Pons (tissue), 1 donor: ENCODE measurements around the gene LYSMD2.
A peak's percentile ranks its signal among the peaks of the same experiment; 100 is the strongest.

Source experiments
- DNase-seq: peaks from one replicate; pipeline ENCODE4 v3.0.0-alpha.2; 2016; ENCODE audit warnings: low spot score

Gene LYSMD2

DNA sequence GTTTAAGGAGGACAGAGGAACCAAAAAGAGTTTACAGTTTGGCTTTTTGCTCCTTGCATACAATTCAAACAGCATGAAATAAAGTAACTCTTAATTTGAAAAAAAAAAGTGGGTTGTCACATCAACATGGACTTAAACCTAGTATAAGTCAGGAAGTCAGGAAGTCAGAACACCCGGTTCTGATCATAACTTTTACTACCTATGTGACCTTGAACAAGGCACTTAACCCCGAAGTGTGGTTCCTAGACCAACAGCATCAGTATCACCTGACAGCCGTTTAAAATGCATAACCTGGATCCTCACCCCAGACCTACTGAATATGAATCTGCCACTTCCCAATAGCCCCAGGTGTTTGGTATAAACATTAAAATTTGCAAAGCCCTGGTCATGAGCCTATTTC is 18.7 kb downstream of the LYSMD2 start:
- DNase-seq, result no peak

DNA sequence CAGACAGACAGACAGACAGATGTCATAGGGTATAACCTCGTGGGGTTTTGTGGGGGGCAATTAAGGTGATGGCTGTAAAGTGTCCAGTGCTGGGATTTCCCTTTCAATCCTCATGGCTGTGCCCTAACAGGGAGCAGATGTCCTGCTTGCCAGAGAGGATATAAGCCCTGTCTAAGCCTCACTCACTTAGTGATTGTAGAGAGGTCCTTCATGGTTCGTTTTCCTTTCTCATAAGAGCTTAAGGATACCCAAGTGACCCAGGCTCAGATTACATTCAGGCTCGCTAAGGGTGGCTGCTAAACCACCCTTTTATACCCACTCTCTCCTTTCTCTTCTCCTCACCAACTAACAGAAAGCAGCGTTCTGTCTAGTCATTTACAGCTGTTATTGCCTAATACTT is 19.2 kb downstream of the LYSMD2 start:
- DNase-seq, result no peak

DNA sequence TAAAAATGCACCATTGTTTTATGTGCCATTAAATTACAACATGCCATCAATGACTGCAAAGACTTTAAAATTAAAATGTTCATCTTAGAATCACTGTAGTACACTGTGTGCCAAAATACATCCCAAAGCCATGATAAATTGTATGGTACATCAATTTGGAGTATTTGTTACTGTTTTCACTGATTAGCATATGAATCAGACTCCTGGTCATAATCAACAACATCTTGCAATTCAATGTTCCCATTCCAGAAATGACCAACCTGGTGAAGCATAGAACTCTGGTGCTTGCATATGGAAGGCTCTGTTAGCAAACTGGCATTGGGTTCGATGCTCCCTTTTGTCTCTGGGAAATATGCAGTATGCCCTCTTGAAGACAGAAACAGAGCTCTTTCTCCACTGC is 22.5 kb downstream of the LYSMD2 start:
- no peak for DNase-seq

DNA sequence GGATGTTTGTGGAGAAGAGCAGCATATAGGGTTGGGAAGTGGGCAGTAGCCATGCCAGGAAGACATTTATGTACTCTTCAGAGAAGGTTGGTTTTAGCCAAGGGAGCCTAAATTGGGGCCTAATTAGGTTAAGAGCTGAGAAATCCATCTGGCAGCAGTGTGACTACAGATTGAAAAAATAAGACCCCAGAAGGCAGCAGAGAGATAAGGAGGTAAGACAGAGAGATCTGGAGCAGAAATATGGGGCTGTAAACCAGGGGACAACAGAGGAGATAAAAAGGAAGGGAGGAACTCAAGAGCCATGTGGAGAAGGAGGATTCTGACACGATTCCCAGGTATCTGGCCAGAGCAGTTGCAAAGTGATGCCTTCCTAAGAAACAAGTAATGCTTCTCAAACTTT is 23.3 kb downstream of the LYSMD2 start:
- DNase-seq, result no peak

GRCh38 chr15:51709031-51709430 is 28.4 kb downstream of the LYSMD2 start:
- DNase-seq, result no peak

GRCh38 chr15:51708013-51708412 is 29.4 kb downstream of the LYSMD2 start:
- DNase-seq, result no peak

DNA sequence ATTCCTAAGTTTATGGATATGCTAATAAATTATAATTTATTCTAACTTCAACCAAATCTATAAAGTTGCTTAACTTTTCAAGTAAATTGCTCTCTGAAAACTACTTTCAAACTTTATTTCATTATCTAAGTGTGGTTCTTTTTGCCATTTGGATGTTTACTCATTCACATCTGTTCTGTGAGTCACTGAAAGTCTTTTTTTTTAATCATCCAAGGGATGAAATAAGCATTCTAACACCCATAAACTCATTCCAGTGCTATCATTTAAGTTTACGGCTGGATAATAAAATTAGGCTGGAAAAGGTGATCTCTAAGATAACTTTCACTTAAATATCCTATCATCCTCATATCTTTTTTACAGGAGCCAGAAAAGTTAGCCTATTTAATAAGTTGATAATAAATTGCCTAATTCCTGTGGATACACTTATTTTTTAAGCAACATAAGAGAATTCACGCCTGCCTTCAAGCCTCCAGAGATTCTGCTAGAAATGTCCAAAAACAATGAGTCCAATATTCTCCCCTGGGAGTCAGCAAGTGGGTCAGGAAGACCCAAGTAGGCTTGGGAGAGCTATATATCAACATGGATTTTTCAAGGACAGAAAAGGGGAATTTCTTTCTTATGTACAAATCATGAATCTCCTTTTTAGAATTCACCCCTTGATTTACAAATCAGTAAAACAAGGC is 30.4 kb downstream of the LYSMD2 start:
- DNase-seq, result no peak

DNA sequence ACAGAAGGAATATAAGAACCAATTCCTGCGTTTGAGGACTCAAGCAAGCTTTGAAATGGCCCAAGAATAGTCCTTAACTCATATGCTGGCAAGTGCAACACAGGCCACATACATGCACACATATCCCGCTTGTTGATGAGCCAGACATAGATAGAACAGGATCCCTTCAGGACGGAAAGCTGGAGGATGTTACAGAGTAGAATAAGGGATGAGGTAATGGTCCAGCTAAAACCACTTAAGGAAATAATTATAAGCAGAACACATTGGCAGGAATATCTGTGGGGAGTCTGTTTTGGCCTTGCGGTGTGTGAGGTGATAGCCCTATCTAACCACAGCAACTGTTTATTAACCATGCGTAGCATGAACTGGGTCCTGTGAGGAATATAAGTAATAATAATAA is 31.2 kb downstream of the LYSMD2 start:
- DNase-seq, result no peak

DNA sequence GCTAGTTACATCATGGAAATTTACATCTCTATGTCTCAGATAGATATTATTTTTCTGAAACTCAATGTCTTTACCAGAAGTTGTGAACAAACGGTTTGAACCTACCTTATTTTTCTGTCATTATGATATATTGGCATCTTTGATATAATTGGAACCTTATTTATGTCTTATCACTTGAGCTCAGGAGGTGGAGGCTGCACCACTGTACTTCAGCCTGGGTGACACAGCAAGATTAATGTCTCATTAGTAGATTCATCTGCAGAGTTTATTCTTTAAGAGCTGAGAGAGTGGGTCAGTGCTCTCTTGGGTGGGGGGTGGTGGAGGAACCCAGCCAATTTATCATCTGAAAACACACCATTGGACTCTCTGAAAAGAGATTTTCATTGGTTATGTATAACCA is 34.7 kb downstream of the LYSMD2 start:
- no peak for DNase-seq

- no peak for DNase-seq
Measured at GRCh38 chr15:51699373-51699772, 38.1 kb downstream of the LYSMD2 start.

DNA sequence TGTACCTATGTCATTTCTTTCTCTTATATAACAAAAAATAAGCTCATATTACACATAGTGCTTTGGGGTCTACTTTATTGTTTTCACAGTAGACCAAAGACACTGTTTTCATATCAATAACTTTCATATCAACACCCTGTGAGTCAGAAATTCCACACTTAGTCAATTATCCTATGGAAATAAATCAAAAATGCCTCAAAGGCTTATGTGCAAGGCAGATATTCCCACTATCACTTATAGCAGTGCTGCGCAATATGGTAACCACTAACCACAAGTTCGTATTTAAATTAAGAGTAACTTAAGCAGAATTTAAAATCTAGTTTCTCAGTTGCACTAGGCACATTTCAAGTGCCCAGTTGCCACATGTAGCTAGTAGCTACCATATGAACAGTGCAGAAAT is 40.3 kb downstream of the LYSMD2 start:
- DNase-seq, result no peak

GRCh38 chr15:51696566-51696965 is 40.9 kb downstream of the LYSMD2 start:
- DNase-seq, result no peak

- DNase-seq, result no peak
Measured at GRCh38 chr15:51692154-51692553, 45.3 kb downstream of the LYSMD2 start.

GRCh38 chr15:51688863-51689262 is 48.6 kb downstream of the LYSMD2 start:
- no peak for DNase-seq

GRCh38 chr15:51687565-51687964 is 49.9 kb downstream of the LYSMD2 start:
- DNase-seq, result no peak

DNA sequence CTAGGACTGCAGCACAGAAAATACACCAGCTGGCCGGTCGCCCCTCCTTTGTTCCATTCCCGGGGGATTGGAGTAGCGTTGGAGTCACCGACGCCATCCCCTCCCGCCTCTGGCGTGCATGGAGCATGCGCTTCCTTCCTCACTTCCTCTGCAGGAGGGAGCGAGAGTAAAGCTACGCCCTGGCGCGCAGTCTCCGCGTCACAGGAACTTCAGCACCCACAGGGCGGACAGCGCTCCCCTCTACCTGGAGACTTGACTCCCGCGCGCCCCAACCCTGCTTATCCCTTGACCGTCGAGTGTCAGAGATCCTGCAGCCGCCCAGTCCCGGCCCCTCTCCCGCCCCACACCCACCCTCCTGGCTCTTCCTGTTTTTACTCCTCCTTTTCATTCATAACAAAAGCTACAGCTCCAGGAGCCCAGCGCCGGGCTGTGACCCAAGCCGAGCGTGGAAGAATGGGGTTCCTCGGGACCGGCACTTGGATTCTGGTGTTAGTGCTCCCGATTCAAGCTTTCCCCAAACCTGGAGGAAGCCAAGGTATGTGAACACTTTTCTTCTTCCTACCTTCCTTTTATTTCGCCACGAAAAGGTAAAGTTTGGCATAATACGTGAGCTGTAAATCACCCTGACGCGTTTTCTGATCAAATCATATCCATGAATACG is 56.0 kb downstream of the LYSMD2 start, which contains the start of gene SCG3:
Gene SCG3, plus strand, starts transcription at position 201 of the 661 bp plus-strand sequence. Its CDS starts 253 bp downstream, at position 454.
- peak; percentile 72 for DNase-seq

- DNase-seq, result peak; percentile 69
Measured at GRCh38 chr15:51680321-51680720, 57.1 kb downstream of the LYSMD2 start.

DNA sequence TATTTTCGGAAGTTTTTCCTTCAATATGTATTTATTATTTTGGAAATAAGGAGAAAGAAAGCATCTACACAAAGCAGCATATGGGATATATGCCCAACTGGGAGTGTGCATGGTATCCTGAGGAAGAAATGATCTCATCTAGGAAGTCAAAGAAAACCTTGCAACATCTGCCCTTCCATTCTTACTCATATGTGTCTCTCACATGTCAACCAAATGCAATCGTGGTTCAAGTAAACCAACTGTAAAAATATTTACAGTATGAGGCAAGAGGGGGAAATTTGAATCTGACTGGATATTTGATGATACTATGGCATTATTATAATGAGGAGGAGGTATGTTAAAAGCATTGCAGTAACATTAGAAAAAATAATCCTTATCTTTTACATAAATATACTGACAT is 59.4 kb downstream of the LYSMD2 start:
- no peak for DNase-seq

GRCh38 chr15:51677452-51677851 is 60.0 kb downstream of the LYSMD2 start:
- peak; percentile 26 for DNase-seq

DNA sequence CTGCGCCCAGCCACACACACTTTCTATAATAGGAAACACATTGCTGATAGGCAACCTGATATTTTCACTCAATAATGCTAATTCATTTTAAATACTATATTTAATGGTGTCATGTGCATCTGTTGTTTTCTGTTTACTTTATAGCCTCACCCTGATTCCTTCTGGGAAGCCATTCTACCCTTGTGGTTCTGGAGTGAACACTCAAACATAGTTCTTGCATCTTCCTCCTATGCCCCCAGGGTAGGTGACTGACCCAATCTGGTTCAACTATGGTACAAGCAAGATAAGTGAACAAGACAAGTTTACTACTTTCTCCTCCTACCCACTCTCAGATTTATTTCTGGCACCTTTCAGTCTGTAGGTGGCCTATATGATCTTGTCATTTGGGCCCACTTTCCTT is 60.4 kb downstream of the LYSMD2 start:
- no peak for DNase-seq

DNA sequence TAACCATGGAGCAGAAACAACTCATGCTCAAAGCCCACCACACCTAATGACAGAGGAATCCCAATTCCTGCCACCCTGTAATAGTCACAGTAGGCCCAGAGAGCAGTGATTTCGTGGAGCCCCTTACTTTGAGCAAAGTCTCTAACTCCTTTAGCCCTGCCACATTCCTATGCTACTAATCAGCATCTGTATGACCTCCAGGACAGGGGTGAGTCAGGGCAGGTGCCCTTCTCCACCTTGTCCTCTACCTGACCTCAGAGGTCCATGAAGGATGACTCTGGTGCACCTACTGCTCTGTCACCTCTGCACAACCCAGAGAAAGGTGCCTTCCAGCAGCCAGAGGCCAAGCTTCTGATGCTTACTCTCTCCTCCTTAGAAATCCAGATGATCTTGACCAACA is 62.2 kb downstream of the LYSMD2 start:
- DNase-seq, result no peak
